ENCODE results near the gene AGBL4. TPM values are rescaled to one million over a fixed set of nuclear protein-coding genes. Genes with fewer than 3 reads are reported as not detected.

Gene AGBL4
- total and polyA plus RNA-seq, 7 experiments from 2014 or later, result 0.27 TPM; not detected in 6

DNA sequence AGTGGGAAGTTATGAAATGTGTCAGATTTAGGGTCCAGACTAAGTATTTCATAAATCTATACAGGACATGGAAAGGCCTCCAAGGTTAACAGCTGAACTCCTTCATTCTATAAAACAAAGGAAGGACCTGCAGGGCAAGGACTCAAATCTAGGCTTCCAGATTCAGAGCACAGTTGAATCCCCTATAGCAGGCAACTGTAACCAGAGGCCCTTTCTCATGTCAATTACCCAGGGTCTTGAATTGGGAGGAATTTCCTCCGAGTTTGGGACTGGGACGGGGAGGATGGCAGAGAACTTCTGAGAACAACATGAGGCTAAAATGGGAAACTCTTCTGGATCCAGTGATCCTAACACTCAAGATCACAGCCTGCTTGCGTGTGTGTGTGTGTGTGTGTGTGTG, 1134.1 kb downstream of the AGBL4 start:
- CTCF ChIA-PET, result no interaction called here
- H3K27ac Mint-ChIP-seq, result no peak overlapping the region
- H3K4me3 ChIP-seq (ENCODE audit: low read length), result no peak overlapping the region
- ATAC-seq (no peak), DNase-seq (no peak)
- H3K27ac ChIP-seq (ENCODE audit: low read depth, low read length), result no peak overlapping the region
- H3K27me3 Mint-ChIP-seq, result peaks cover 5 to 16% (median 10%) of the 10 kb centered on the region in 5 donors
- H3K4me1 Mint-ChIP-seq, result no peaks in the 10 kb centered on the region
- no peaks in the 10 kb centered on the region for H3K36me3 ChIP-seq (ENCODE audit: control insufficient read depth in 2 of 3, insufficient read depth in 3 of 3, low read length in 3 of 3)
- H3K4me1 ChIP-seq (ENCODE audit: control insufficient read depth in 2 of 2, insufficient read depth in 2 of 2, low read length in 2 of 2), result no peaks in the 10 kb centered on the region
- no peaks in the 10 kb centered on the region for H3K36me3 Mint-ChIP-seq
- no peaks in the 10 kb centered on the region for H3K9me3 ChIP-seq (ENCODE audit: control insufficient read depth in 2 of 3, low read length in 3 of 3)
- POLR2A ChIA-PET, result no interaction called here
- peaks cover 0 to 4% (median 0%) of the 10 kb centered on the region in 11 donors for H3K9me3 Mint-ChIP-seq
- H3K4me3 Mint-ChIP-seq, result no peak overlapping the region
- no peaks in the 10 kb centered on the region for H3K27me3 ChIP-seq (ENCODE audit: control insufficient read depth in 2 of 2, insufficient read depth in 2 of 2, low read length in 2 of 2)
- intact Hi-C loops (cut with micrococcal nuclease), result no loop called here

DNA sequence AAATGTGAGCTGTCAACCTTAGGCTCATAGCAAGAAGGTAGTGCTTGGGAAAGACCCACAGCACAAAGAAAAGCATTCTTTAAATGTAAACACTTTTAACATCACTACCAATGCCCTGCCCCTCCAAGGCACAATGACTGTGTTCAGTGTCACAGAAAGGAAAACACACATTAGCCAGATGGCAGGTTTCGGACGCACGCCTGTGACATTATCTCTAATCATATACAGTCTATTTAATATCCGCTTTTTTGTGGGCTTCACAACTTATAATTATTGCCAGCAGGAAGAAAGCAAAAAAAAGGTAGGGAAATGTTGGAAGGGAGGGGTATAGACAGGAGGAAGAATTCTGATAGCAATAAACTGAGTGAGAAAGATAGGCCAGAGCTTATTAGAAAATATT, 1134.7 kb downstream of the AGBL4 start:
- Mint-ChIP-seq H3K4me3 (no peak overlapping the region), H3K36me3 (no peaks in the 10 kb centered on the region), H3K9me3 (peaks cover 0 to 4% (median 0%) of the 10 kb centered on the region in 11 donors), H3K4me1 (no peaks in the 10 kb centered on the region), H3K27ac (no peak overlapping the region), H3K27me3 (peaks cover 5 to 22% (median 11%) of the 10 kb centered on the region in 5 donors)
- intact Hi-C loops (cut with micrococcal nuclease), result no loop called here
- no peak overlapping the region for H3K4me3 ChIP-seq (ENCODE audit: low read length)
- ChIA-PET POLR2A (no interaction called here), CTCF (no interaction called here)
- H3K27me3 ChIP-seq (ENCODE audit: control insufficient read depth in 2 of 2, insufficient read depth in 2 of 2, low read length in 2 of 2), result no peaks in the 10 kb centered on the region
- no peak overlapping the region for H3K27ac ChIP-seq (ENCODE audit: low read depth, low read length)
- no peak for DNase-seq
- no peaks in the 10 kb centered on the region for H3K9me3 ChIP-seq (ENCODE audit: control insufficient read depth in 2 of 3, low read length in 3 of 3)
- H3K36me3 ChIP-seq (ENCODE audit: control insufficient read depth in 2 of 3, insufficient read depth in 3 of 3, low read length in 3 of 3), result no peaks in the 10 kb centered on the region
- no peak for ATAC-seq
- no peaks in the 10 kb centered on the region for H3K4me1 ChIP-seq (ENCODE audit: control insufficient read depth in 2 of 2, insufficient read depth in 2 of 2, low read length in 2 of 2)

DNA sequence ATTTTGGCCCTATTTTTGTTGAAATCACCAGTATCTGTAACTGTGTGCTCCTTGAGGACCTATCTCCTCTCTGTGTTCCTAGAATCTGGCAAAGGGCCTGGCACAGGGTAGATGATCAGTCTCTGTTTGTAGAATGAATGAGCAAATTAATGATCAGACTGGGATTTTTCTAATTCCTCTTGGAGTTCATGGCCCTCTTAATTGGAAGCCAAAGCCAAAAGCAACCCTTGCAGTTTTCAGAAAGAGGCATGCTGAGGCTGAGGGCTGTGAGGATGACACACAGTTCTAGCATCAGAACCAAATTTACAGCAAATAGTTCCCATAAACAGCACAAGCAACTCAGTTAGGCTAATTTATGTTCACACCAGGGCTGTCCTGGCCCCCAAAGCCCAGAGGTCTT, 1136.0 kb downstream of the AGBL4 start:
- H3K4me1 ChIP-seq (ENCODE audit: control insufficient read depth in 2 of 2, insufficient read depth in 2 of 2, low read length in 2 of 2), result no peaks in the 10 kb centered on the region
- no peak overlapping the region for H3K4me3 ChIP-seq (ENCODE audit: low read length)
- ChIA-PET POLR2A (no interaction called here), CTCF (no interaction called here)
- Mint-ChIP-seq H3K27ac (no peak overlapping the region), H3K9me3 (peaks cover 0 to 6% (median 0%) of the 10 kb centered on the region in 11 donors), H3K36me3 (no peaks in the 10 kb centered on the region), H3K27me3 (peaks cover 5 to 28% (median 18%) of the 10 kb centered on the region in 5 donors), H3K4me3 (no peak overlapping the region), H3K4me1 (no peaks in the 10 kb centered on the region)
- H3K27me3 ChIP-seq (ENCODE audit: control insufficient read depth in 2 of 2, insufficient read depth in 2 of 2, low read length in 2 of 2), result no peaks in the 10 kb centered on the region
- no peak for DNase-seq
- H3K36me3 ChIP-seq (ENCODE audit: control insufficient read depth in 2 of 3, insufficient read depth in 3 of 3, low read length in 3 of 3), result no peaks in the 10 kb centered on the region
- intact Hi-C loops (cut with micrococcal nuclease), result no loop called here
- H3K9me3 ChIP-seq (ENCODE audit: control insufficient read depth in 2 of 3, low read length in 3 of 3), result no peaks in the 10 kb centered on the region
- ATAC-seq, result no peak
- H3K27ac ChIP-seq (ENCODE audit: low read depth, low read length), result no peak overlapping the region

GRCh38 chr1:48882020-48882419, 1141.7 kb downstream of the AGBL4 start:
- Histone ChIP-seq H3K27me3 (ENCODE audit: control insufficient read depth in 2 of 2, insufficient read depth in 2 of 2, low read length in 2 of 2) (no peaks in the 10 kb centered on the region), H3K4me3 (ENCODE audit: low read length) (no peak overlapping the region), H3K9me3 (ENCODE audit: control insufficient read depth in 2 of 3, low read length in 3 of 3) (no peaks in the 10 kb centered on the region), H3K4me1 (ENCODE audit: control insufficient read depth in 2 of 2, insufficient read depth in 2 of 2, low read length in 2 of 2) (no peaks in the 10 kb centered on the region), H3K27ac (ENCODE audit: low read depth, low read length) (no peak overlapping the region), H3K36me3 (ENCODE audit: control insufficient read depth in 2 of 3, insufficient read depth in 3 of 3, low read length in 3 of 3) (no peaks in the 10 kb centered on the region)
- Mint-ChIP-seq H3K36me3 (no peaks in the 10 kb centered on the region), H3K27me3 (peaks cover 0 to 39% (median 17%) of the 10 kb centered on the region in 5 donors), H3K4me3 (no peak overlapping the region), H3K4me1 (no peaks in the 10 kb centered on the region), H3K27ac (no peak overlapping the region), H3K9me3 (peaks cover 0 to 2% (median 0%) of the 10 kb centered on the region in 11 donors)
- ChIA-PET CTCF (no interaction called here), POLR2A (no interaction called here)
- no peak for ATAC-seq
- intact Hi-C loops (cut with micrococcal nuclease), result no loop called here
- DNase-seq, result no peak

DNA sequence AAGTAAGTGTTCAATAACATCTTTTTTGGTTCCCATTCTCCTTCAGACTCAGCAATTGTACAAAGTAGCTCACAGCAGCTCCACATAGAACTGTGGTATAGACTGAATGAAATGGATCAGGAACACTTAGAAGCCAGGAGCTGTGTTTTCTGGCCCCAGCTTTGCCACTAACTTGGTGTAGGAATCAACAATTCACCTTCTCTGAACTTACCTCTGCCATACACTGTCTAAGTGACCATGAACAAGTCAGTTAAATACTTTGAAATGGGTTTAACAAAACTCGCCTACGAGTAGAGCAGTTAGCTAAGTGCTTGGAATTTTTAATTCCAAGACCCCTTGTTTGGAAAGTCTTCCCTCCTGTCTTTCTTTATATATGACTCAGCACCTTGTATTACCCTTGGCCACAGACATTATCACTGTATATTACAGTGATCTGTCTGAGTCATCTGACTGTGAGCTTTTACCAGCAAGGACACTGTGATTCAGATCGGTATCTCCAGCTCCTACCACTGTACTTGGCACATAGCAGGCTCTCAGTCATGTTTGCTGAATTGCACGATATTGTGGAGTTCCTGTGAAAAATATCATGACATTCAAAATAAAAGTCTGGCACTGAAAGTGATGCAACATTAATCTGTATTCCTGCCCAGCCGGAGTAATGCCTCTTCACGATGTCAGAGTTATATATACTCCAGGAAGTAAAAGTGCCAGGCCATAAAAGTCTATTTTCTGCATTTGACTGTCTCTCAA, 1145.4 kb downstream of the AGBL4 start:
- H3K4me3 ChIP-seq (ENCODE audit: low read length), result no peak overlapping the region
- H3K27ac ChIP-seq (ENCODE audit: low read depth, low read length), result no peak overlapping the region
- Mint-ChIP-seq H3K36me3 (no peaks in the 10 kb centered on the region), H3K27ac (no peak overlapping the region), H3K27me3 (peaks cover 0 to 35% (median 27%) of the 10 kb centered on the region in 5 donors), H3K4me1 (no peaks in the 10 kb centered on the region), H3K9me3 (peaks cover 0 to 2% (median 0%) of the 10 kb centered on the region in 11 donors), H3K4me3 (no peak overlapping the region)
- no peaks in the 10 kb centered on the region for H3K36me3 ChIP-seq (ENCODE audit: control insufficient read depth in 2 of 3, insufficient read depth in 3 of 3, low read length in 3 of 3)
- DNase-seq (no peak), ATAC-seq (no peak)
- no peaks in the 10 kb centered on the region for H3K4me1 ChIP-seq (ENCODE audit: control insufficient read depth in 2 of 2, insufficient read depth in 2 of 2, low read length in 2 of 2)
- ChIA-PET POLR2A (no interaction called here), CTCF (no interaction called here)
- intact Hi-C loops (cut with micrococcal nuclease), result no loop called here
- H3K9me3 ChIP-seq (ENCODE audit: control insufficient read depth in 2 of 3, low read length in 3 of 3), result no peaks in the 10 kb centered on the region
- H3K27me3 ChIP-seq (ENCODE audit: control insufficient read depth in 2 of 2, insufficient read depth in 2 of 2, low read length in 2 of 2), result no peaks in the 10 kb centered on the region

DNA sequence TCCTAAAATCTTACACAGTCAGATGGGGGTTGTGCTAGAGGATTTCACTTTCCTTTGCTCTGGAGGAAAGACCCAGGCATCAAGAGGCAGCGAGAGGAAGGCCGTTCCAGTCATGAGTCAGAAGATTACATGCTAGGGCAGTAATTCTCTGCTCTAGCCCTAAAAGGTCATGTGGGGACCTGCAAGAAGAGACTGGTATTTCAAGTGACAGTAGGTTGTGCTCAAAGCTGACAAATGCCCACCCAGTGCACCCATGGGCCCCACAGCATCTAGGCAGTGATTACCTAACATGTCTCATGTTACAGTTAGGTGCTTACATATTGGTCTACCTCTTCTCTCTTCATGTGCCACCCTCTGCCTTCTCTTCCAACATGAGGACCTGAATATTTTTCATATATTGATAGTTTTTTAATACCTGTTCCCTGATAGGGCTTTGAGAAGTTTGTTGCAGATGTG, 1147.4 kb downstream of the AGBL4 start:
- no peak overlapping the region for H3K27ac ChIP-seq (ENCODE audit: low read depth, low read length)
- Mint-ChIP-seq H3K4me1 (no peaks in the 10 kb centered on the region), H3K27ac (no peak overlapping the region), H3K9me3 (peaks cover 0 to 2% (median 0%) of the 10 kb centered on the region in 11 donors), H3K27me3 (peaks cover 0 to 28% (median 18%) of the 10 kb centered on the region in 5 donors), H3K36me3 (no peaks in the 10 kb centered on the region), H3K4me3 (no peak overlapping the region)
- no peaks in the 10 kb centered on the region for H3K9me3 ChIP-seq (ENCODE audit: control insufficient read depth in 2 of 3, low read length in 3 of 3)
- ATAC-seq, result no peak
- H3K4me1 ChIP-seq (ENCODE audit: control insufficient read depth in 2 of 2, insufficient read depth in 2 of 2, low read length in 2 of 2), result no peaks in the 10 kb centered on the region
- no peak for DNase-seq
- intact Hi-C loops (cut with micrococcal nuclease), result no loop called here
- no peaks in the 10 kb centered on the region for H3K36me3 ChIP-seq (ENCODE audit: control insufficient read depth in 2 of 3, insufficient read depth in 3 of 3, low read length in 3 of 3)
- no peaks in the 10 kb centered on the region for H3K27me3 ChIP-seq (ENCODE audit: control insufficient read depth in 2 of 2, insufficient read depth in 2 of 2, low read length in 2 of 2)
- no peak overlapping the region for H3K4me3 ChIP-seq (ENCODE audit: low read length)
- ChIA-PET POLR2A (no interaction called here), CTCF (no interaction called here)

Measured in naive thymus-derived CD4-positive, alpha-beta T cell (primary cell).